HG02763 (cell line): Measurements from ENCODE around the gene PCSK5.

Source experiments
- ATAC-seq: cut with Tn5 transposase; IDR thresholded peaks from one replicate; pipeline ENCODE4 v1.9.1; 2021; ENCODE audit warnings: mild to moderate bottlenecking, moderate library complexity; ENCODE audit not compliant: unreplicated experiment

The PCSK5 gene

GRCh38 chr9:76115396-76115795, 224.9 kb downstream of the PCSK5 start:
- no peak for ATAC-seq

GRCh38 chr9:76115982-76116646, 225.6 kb downstream of the PCSK5 start:
- no peak for ATAC-seq

- ATAC-seq = no peak
These were observed 226.4 kb downstream of the PCSK5 start for GRCh38 chr9:76116913-76117312.

- ATAC-seq = no peak
These were observed 237.2 kb downstream of the PCSK5 start for GRCh38 chr9:76127637-76128036.

- ATAC-seq = no peak
These were observed 245.4 kb downstream of the PCSK5 start for GRCh38 chr9:76135902-76136301.

GRCh38 chr9:76136986-76137385, 246.5 kb downstream of the PCSK5 start:
- ATAC-seq = no peak

GRCh38 chr9:76137931-76138330, 247.5 kb downstream of the PCSK5 start:
- no peak for ATAC-seq

- no peak for ATAC-seq
These were observed 247.9 kb downstream of the PCSK5 start for GRCh38 chr9:76138360-76138759.

- ATAC-seq = no peak
These were observed 253.4 kb downstream of the PCSK5 start for GRCh38 chr9:76143834-76144233.

- ATAC-seq = no peak
These were observed 259.5 kb downstream of the PCSK5 start for GRCh38 chr9:76150013-76150412.

- no peak for ATAC-seq
These were observed 260.8 kb downstream of the PCSK5 start for GRCh38 chr9:76151267-76151666.

GRCh38 chr9:76153339-76153738, 262.9 kb downstream of the PCSK5 start:
- ATAC-seq = no peak

- no peak for ATAC-seq
These were observed 263.6 kb downstream of the PCSK5 start for GRCh38 chr9:76153902-76154629.

- ATAC-seq = no peak
These were observed 264.9 kb downstream of the PCSK5 start for GRCh38 chr9:76155361-76155760.

- ATAC-seq = no peak
These were observed 268.2 kb downstream of the PCSK5 start for GRCh38 chr9:76158713-76159112.

GRCh38 chr9:76159293-76159926, 268.9 kb downstream of the PCSK5 start:
- no peak for ATAC-seq

GRCh38 chr9:76161106-76161505, 270.6 kb downstream of the PCSK5 start:
- no peak for ATAC-seq

- no peak for ATAC-seq
These were observed 271.1 kb downstream of the PCSK5 start for GRCh38 chr9:76161541-76161940.

- no peak for ATAC-seq
These were observed 271.7 kb downstream of the PCSK5 start for GRCh38 chr9:76162086-76162730.

GRCh38 chr9:76162751-76163500, 272.5 kb downstream of the PCSK5 start:
- ATAC-seq = no peak

GRCh38 chr9:76166526-76166925, 276.1 kb downstream of the PCSK5 start:
- ATAC-seq = no peak
